Muscle layer of duodenum (tissue), 2 donors: Measurements from ENCODE around the gene CALHM2.

ENCODE experiments used
- H3K27ac ChIP-seq: one replicate; pipeline ENCODE4 v1.7.0; 2013; ENCODE audit warnings: mild to moderate bottlenecking, low read length
- H3K27me3 ChIP-seq: one replicate; pipeline ENCODE4 v1.7.0; 2013; ENCODE audit warnings: low read depth, mild to moderate bottlenecking, control low read depth, low read length
- H3K36me3 ChIP-seq, 2 donors: one replicate each; pipeline ENCODE4 v1.7.0; 2013; ENCODE audit warnings: low read length in 2 of 2, control low read depth in 1 of 2, mild to moderate bottlenecking in 1 of 2; ENCODE audit not compliant: insufficient read depth in 2 of 2, control insufficient read depth in 1 of 2
- H3K4me1 ChIP-seq, 2 donors: one replicate each; pipeline ENCODE4 v1.7.0; 2013; ENCODE audit warnings: low read length in 2 of 2, mild to moderate bottlenecking in 2 of 2, control low read depth in 1 of 2, moderate library complexity in 1 of 2; ENCODE audit not compliant: insufficient read depth in 2 of 2, control insufficient read depth in 1 of 2
- H3K4me3 ChIP-seq, 2 donors: one replicate each; pipeline ENCODE4 v1.7.0; 2013; ENCODE audit warnings: low read length in 2 of 2, low read depth in 1 of 2, mild to moderate bottlenecking in 1 of 2
- H3K9me3 ChIP-seq, 2 donors: one replicate each; pipeline ENCODE4 v1.7.0; 2013; ENCODE audit warnings: low read length in 2 of 2, control low read depth in 1 of 2, mild to moderate bottlenecking in 1 of 2; ENCODE audit not compliant: control insufficient read depth in 1 of 2
- donor health status: healthy.

The CALHM2 gene

DNA sequence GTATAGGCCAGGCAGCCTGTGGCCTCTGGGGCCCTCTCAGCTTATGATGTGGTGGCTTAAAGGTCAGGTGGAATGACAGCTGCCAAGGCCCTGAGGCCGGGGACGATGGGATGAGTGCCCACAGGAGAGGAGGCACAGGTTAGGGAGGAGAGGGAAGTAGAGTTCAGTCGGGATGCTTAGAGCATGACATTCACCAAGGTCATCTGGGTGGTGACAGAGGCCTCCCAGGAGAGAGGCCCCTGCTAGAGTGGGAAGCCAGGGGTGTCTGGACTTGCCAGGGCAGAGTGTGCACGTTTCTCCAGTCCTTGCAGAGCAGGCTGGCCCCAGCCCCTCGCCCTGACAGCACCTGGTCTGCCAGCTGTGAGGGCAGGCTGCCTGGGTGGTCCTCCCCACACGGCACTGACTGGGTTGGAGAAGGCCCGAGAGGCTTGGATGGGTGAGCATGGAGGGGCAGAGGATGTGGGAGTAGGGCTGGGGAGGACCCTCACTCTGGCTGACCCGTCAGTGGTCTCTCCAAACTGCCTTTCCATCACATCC lies 5.1 kb upstream of the CALHM2 start:
- H3K9me3 ChIP-seq: no peaks in the 10 kb centered on the region
- no peaks in the 10 kb centered on the region for H3K4me1 ChIP-seq
- no peaks in the 10 kb centered on the region for H3K36me3 ChIP-seq
- H3K4me3 ChIP-seq: no peak overlapping the region
- no peaks in the 10 kb centered on the region for H3K27me3 ChIP-seq
- H3K27ac ChIP-seq: no peak overlapping the region

- no peaks in the 10 kb centered on the region for H3K4me1 ChIP-seq
- H3K4me3 ChIP-seq: no peak overlapping the region
- no peaks in the 10 kb centered on the region for H3K27me3 ChIP-seq
Observed at GRCh38 chr10:103456074-103456660, 4.0 kb upstream of the CALHM2 start.

GRCh38 chr10:103455235-103455634 lies 3.1 kb upstream of the CALHM2 start:
- H3K36me3 ChIP-seq: no peaks in the 10 kb centered on the region
- H3K27me3 ChIP-seq: no peaks in the 10 kb centered on the region
- H3K4me1 ChIP-seq: peaks cover 2 to 6% of the 10 kb centered on the region in 2 donors
- H3K27ac ChIP-seq: no peak overlapping the region
- H3K4me3 ChIP-seq: no peak overlapping the region
- no peaks in the 10 kb centered on the region for H3K9me3 ChIP-seq

More at GRCh38 chr10:103456074-103456660, 4.0 kb upstream of the CALHM2 start:
- Histone ChIP-seq H3K36me3 (no peaks in the 10 kb centered on the region), H3K27ac (no peak overlapping the region), H3K9me3 (no peaks in the 10 kb centered on the region)

DNA sequence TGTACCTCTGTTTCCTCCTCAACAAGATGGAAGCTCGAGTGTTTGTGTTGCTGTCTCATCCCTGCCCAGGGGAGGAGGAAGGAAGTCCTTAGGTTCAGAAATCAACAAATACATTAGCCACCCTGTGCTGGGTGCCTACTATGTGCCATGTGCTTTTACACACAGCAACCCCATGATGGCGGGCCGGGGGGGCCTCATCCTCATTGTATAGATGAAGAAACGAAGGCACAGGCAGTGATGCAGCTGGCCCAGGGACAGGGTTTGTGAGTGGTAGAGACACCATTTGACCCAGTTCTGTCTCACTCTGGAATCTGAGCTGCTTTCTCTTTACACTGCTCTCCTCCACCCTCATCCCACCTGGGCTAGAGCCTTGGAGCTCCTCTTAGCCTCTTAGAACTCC lies 1.9 kb upstream of the CALHM2 start:
- Histone ChIP-seq H3K27me3 (no peaks in the 10 kb centered on the region), H3K4me3 (no peak overlapping the region), H3K9me3 (no peaks in the 10 kb centered on the region), H3K27ac (no peak overlapping the region), H3K4me1 (peaks cover 12 to 15% of the 10 kb centered on the region in 2 donors), H3K36me3 (peaks cover 0 to 8% of the 10 kb centered on the region in 2 donors)

- H3K27ac ChIP-seq: no peak overlapping the region
- peaks cover 12 to 20% of the 10 kb centered on the region in 2 donors for H3K4me1 ChIP-seq
- H3K27me3 ChIP-seq: no peaks in the 10 kb centered on the region
- H3K9me3 ChIP-seq: no peaks in the 10 kb centered on the region
- peaks cover 3 to 11% of the 10 kb centered on the region in 2 donors for H3K36me3 ChIP-seq
- peak overlapping the region; percentile 77 to 87 for H3K4me3 ChIP-seq
Observed at GRCh38 chr10:103452506-103453230, 498 bp upstream of the CALHM2 start.

- H3K4me3 ChIP-seq: peak overlapping the region; percentile 77 to 87
- peaks cover 7 to 21% of the 10 kb centered on the region in 2 donors for H3K36me3 ChIP-seq
- peaks cover 12 to 20% of the 10 kb centered on the region in 2 donors for H3K4me1 ChIP-seq
- H3K27me3 ChIP-seq: no peaks in the 10 kb centered on the region
- peak overlapping the region; percentile 93 for H3K27ac ChIP-seq
- H3K9me3 ChIP-seq: no peaks in the 10 kb centered on the region
Observed at GRCh38 chr10:103451091-103451813, 918 bp downstream of the CALHM2 start.

GRCh38 chr10:103450201-103450695 lies 1.9 kb downstream of the CALHM2 start:
- H3K36me3 ChIP-seq: peaks cover 13 to 31% of the 10 kb centered on the region in 2 donors
- no peaks in the 10 kb centered on the region for H3K27me3 ChIP-seq
- peak overlapping the region; percentile 77 to 87 for H3K4me3 ChIP-seq
- peak overlapping the region; percentile 93 for H3K27ac ChIP-seq
- H3K4me1 ChIP-seq: peaks cover 12 to 27% of the 10 kb centered on the region in 2 donors
- no peaks in the 10 kb centered on the region for H3K9me3 ChIP-seq

- H3K27ac ChIP-seq: no peak overlapping the region
Observed at GRCh38 chr10:103449208-103450144, 2.7 kb downstream of the CALHM2 start.

DNA sequence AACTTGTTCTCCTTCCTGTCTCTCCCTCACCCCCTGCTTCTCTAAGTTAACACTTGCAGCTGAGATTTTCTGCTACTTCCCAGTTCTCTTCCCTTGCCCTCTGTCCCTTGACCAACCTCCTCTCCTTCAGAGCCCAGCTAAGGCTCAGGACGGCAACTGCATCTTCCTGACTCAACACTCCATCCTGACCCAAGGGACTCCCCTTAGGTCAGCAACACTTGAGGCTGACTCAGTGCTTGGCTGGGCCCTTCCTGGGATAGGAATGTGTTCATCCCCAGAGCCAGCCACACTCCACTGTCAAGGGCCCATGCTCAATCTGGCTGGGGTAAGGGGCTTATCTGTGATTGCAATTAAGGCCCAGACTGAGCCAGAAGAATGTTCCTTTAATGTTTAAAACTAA lies 3.4 kb downstream of the CALHM2 start:
- H3K36me3 ChIP-seq: peaks cover 27 to 45% of the 10 kb centered on the region in 2 donors
- no peak overlapping the region for H3K27ac ChIP-seq

More at GRCh38 chr10:103449208-103450144, 2.7 kb downstream of the CALHM2 start:
- Histone ChIP-seq H3K36me3 (peaks cover 21 to 38% of the 10 kb centered on the region in 2 donors), H3K27me3 (no peaks in the 10 kb centered on the region), H3K4me1 (peaks cover 12 to 28% of the 10 kb centered on the region in 2 donors), H3K4me3 (peak overlapping the region in 1 of 2 donors; percentile 77), H3K9me3 (no peaks in the 10 kb centered on the region)

DNA sequence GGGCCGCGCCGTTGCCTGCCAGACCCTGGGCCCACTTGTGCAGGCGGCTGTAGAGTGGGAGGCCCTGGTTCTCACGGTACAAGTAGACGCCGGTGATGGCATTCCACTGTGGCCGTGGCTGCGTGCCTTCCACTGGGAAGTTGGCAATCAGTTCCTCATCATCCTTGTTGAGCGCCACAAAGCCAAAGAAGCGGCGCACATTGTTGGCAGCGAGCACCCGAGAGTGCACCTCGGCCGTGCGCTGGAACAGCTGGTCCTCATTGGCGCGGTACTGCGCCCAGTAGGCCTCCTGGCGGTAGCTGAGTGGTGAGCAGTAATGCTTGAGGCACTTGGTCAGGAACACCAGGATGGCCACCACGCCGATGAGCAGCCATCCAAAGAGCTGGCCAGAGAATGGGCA lies 5.0 kb downstream of the CALHM2 start:
- Histone ChIP-seq H3K4me1 (peaks cover 12 to 28% of the 10 kb centered on the region in 2 donors), H3K9me3 (no peaks in the 10 kb centered on the region), H3K4me3 (no peak overlapping the region), H3K36me3 (peaks cover 34 to 61% of the 10 kb centered on the region in 2 donors), H3K27me3 (no peaks in the 10 kb centered on the region), H3K27ac (no peak overlapping the region)

More for the DNA sequence above, 3.4 kb downstream of the CALHM2 start:
- Histone ChIP-seq H3K4me3 (no peak overlapping the region), H3K4me1 (peaks cover 12 to 28% of the 10 kb centered on the region in 2 donors), H3K27me3 (no peaks in the 10 kb centered on the region), H3K9me3 (no peaks in the 10 kb centered on the region)
